A673 (cell line): ENCODE results near the gene BAAT. TPM values are rescaled to one million over a fixed set of nuclear protein-coding genes. Genes with fewer than 3 reads are reported as not detected.

Experiments used
- BruUV-seq: library from RNA; stranded (reverse); fragments of 400-500 nt; replicated peaks from 2 replicates; lab custom pipeline; 2021; lab: Mats Ljungman, UMichigan
- CTCF ChIA-PET: fragments of 300-600 bp; sonication (Branson Sonifier 250); formaldehyde crosslinking; loops from one replicate; lab custom pipeline; 2022; ENCODE audit warnings: antibody characterized with exemption; lab: Charles Lee
- POLR2A ChIA-PET: fragments of 300-600 bp; sonication (Branson Sonifier 250); formaldehyde crosslinking; loops from one replicate; lab custom pipeline; 2022; ENCODE audit warnings: antibody characterized with exemption; ENCODE audit not compliant: low non-redundant PET; lab: Charles Lee
- DNase-seq: peaks from one replicate; pipeline ENCODE4 v3.0.0-alpha.2; 2015; ENCODE audit warnings: low spot score
- H3K27ac ChIP-seq: fragments of 200-600 bp; sonication (generic); 2 replicates; pipeline ENCODE4 v1.5.1; 2016; ENCODE audit warnings: mixed run types, low read depth, mild to moderate bottlenecking, mixed read lengths, antibody characterized with exemption, low read length; ENCODE audit not compliant: poor library complexity, severe bottlenecking
- H3K27me3 ChIP-seq: fragments of 200-600 bp; sonication (generic); replicated peaks from 2 replicates; pipeline ENCODE4 v1.6.1; 2017; ENCODE audit warnings: mixed run types, low read depth, mild to moderate bottlenecking, mixed read lengths, antibody characterized with exemption, low read length; ENCODE audit not compliant: insufficient read depth, poor library complexity
- H3K36me3 ChIP-seq: fragments of 200-600 bp; sonication (generic); 2 replicates; pipeline ENCODE4 v1.6.1; 2016; ENCODE audit warnings: mixed run types, mild to moderate bottlenecking, mixed read lengths, antibody characterized with exemption, low read length; ENCODE audit not compliant: insufficient read depth, poor library complexity, severe bottlenecking
- H3K4me1 ChIP-seq: fragments of 200-600 bp; sonication (generic); 2 replicates; pipeline ENCODE4 v1.6.1; 2017; ENCODE audit warnings: mixed run types, mild to moderate bottlenecking, mixed read lengths, antibody characterized with exemption, low read length; ENCODE audit not compliant: insufficient read depth, poor library complexity, severe bottlenecking
- H3K4me3 ChIP-seq: fragments of 200-600 bp; sonication (generic); 2 replicates; pipeline ENCODE4 v1.5.1; 2016; ENCODE audit warnings: low read depth, mixed run types, mild to moderate bottlenecking, mixed read lengths, low read length; ENCODE audit not compliant: poor library complexity, severe bottlenecking
- H3K9me3 ChIP-seq: fragments of 200-600 bp; sonication (generic); 2 replicates; pipeline ENCODE4 v1.6.1; 2016; ENCODE audit warnings: mixed run types, low read depth, mild to moderate bottlenecking, mixed read lengths, antibody characterized with exemption, low read length; ENCODE audit not compliant: poor library complexity, severe bottlenecking
- CTCF ChIP-seq: fragments of 300-800, 200-600 bp; sonication (generic); conservative IDR thresholded peaks from 2 replicates; pipeline ENCODE4 v1.5.1; 2017; ENCODE audit warnings: low read depth, mild to moderate bottlenecking, antibody characterized with exemption, low read length, moderate library complexity, mixed read lengths
- EZH2 ChIP-seq: fragments of 200-600 bp; sonication (generic); IDR thresholded peaks from 2 replicates; pipeline ENCODE4 v1.6.1; 2017; ENCODE audit warnings: borderline replicate concordance, low read depth, mild to moderate bottlenecking, mixed read lengths, antibody characterized with exemption, low read length; ENCODE audit not compliant: poor library complexity, severe bottlenecking
- intact Hi-C: fragments of 100-400 bp; cut with micrococcal nuclease; formaldehyde crosslinking; loops from one replicate; pipeline ENCODE4 v1.10.0; 2022; ENCODE audit not compliant: unreplicated experiment
- total RNA-seq: library from RNA; stranded (reverse); gene quantifications from 2 replicates; pipeline ENCODE4 v1.2.3, GENCODE V29; 2021

BAAT gene
- total RNA-seq, 1 experiment from 2014 or later: 0.17 TPM

GRCh38 chr9:101397746-101398067, 12.9 kb upstream of the BAAT start:
- no peak for TF ChIP-seq EZH2
- TF ChIP-seq CTCF: no peak

GRCh38 chr9:101394687-101395086, 9.9 kb upstream of the BAAT start:
- CTCF ChIA-PET: no interaction called here
- intact Hi-C loops: no loop called here
- no TSS peak for BruUV-seq

More at GRCh38 chr9:101397746-101398067, 12.9 kb upstream of the BAAT start:
- Histone ChIP-seq H3K27me3 (no peaks in the 10 kb centered on the region), H3K27ac (peak overlapping the region; percentile 82), H3K36me3 (peaks cover 53% of the 10 kb centered on the region), H3K9me3 (peaks cover 23% of the 10 kb centered on the region), H3K4me3 (peak overlapping the region; percentile 62), H3K4me1 (peaks cover 4% of the 10 kb centered on the region)
- BruUV-seq: no TSS peak
- CTCF ChIA-PET: no interaction called here
- no peak for DNase-seq
- POLR2A ChIA-PET: no interaction called here
- intact Hi-C loops: no loop called here

DNA sequence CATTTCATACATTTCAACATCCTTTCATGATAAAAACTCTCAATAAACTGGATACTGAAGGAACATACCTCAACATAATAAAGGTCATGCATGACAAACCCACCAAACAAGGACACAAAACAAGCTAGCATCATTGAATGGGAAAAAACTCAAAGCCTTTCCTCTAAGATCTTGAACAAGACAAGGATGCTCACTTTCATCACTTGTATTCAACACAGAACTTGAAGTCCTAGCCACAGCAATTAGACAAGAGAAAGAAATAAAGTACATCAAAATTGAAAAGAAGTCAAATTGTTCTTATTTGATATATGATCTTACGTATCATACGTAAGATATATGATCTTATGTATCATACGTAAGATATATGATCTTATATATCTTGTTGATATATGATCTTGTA, 8.3 kb upstream of the BAAT start:
- H3K36me3 ChIP-seq: peaks cover 54% of the 10 kb centered on the region
- CTCF ChIA-PET: no interaction called here

More at GRCh38 chr9:101394687-101395086, 9.9 kb upstream of the BAAT start:
- POLR2A ChIA-PET: no interaction called here
- TF ChIP-seq CTCF: no peak
- TF ChIP-seq EZH2: no peak
- Histone ChIP-seq H3K27me3 (no peaks in the 10 kb centered on the region), H3K27ac (no peak overlapping the region), H3K36me3 (peaks cover 42% of the 10 kb centered on the region), H3K4me1 (no peaks in the 10 kb centered on the region), H3K4me3 (no peak overlapping the region), H3K9me3 (peaks cover 23% of the 10 kb centered on the region)
- DNase-seq: no peak

More for the DNA sequence above, 8.3 kb upstream of the BAAT start:
- TF ChIP-seq EZH2: no peak
- TF ChIP-seq CTCF: no peak
- DNase-seq: no peak
- H3K9me3 ChIP-seq: peaks cover 23% of the 10 kb centered on the region
- POLR2A ChIA-PET: no interaction called here
- intact Hi-C loops: no loop called here
- H3K4me1 ChIP-seq: peaks cover under 1% of the 10 kb centered on the region
- H3K27ac ChIP-seq: no peak overlapping the region
- no TSS peak for BruUV-seq
- no peak overlapping the region for H3K4me3 ChIP-seq
- H3K27me3 ChIP-seq: no peaks in the 10 kb centered on the region
